Endothelial cell of umbilical vein (primary cell): Measurements from ENCODE around the gene CYP27C1. TPM values are rescaled to one million over a fixed set of nuclear protein-coding genes. Genes with fewer than 3 reads are reported as not detected.
A peak's percentile ranks its signal among the peaks of the same experiment; 100 is the strongest.

Experiments
- BruUV-seq: library from RNA; stranded (reverse); fragments of 400-500 nt; replicated peaks from 2 replicates; lab custom pipeline; 2021; lab: Mats Ljungman, UMichigan
- CTCF ChIA-PET: fragments of 300-600, 350-600 bp; sonication (Branson Sonifier 250); formaldehyde crosslinking; loops from one replicate; lab custom pipeline; 2021; ENCODE audit warnings: antibody characterized with exemption, inconsistent platforms; lab: Charles Lee
- POLR2A ChIA-PET: fragments of 300-600, 350-600 bp; sonication (Branson Sonifier 250); formaldehyde crosslinking; loops from one replicate; lab custom pipeline; 2021; ENCODE audit warnings: antibody characterized with exemption, inconsistent platforms; lab: Charles Lee
- DNase-seq: peaks from one replicate; pipeline ENCODE4 v3.0.0-alpha.2; 2011; ENCODE audit warnings: low read depth, low spot score
- FAIRE-seq: peaks from 2 replicates; lab custom pipeline; 2011; peaks lifted over from hg19 to GRCh38; lab: Jason Lieb, UNC
- H2AFZ ChIP-seq: 2 replicates; pipeline ENCODE4 v1.6.0; 2012; ENCODE audit warnings: low read depth, low read length, control low read depth, inconsistent platforms
- H3K27ac ChIP-seq: 2 replicates; pipeline ENCODE4 v1.5.1; 2011; ENCODE audit warnings: low read depth, mild to moderate bottlenecking, control low read depth, low read length, moderate library complexity; ENCODE audit not compliant: insufficient read depth
- H3K27me3 ChIP-seq, 2 experiments: 2 replicates each; pipeline versions ENCODE4 v1.6.0 to v1.6.1; 2011; ENCODE audit warnings: low read length in 2 of 2, mixed read lengths in 1 of 2; ENCODE audit not compliant: control insufficient read depth in 2 of 2, insufficient read depth in 2 of 2
- H3K36me3 ChIP-seq, 2 experiments: 2 replicates in 1 of 2; 3 replicates in 1 of 2; pipeline ENCODE4 v1.5.1; 2011; ENCODE audit warnings: low read length in 2 of 2, mild to moderate bottlenecking in 1 of 2, moderate library complexity in 1 of 2; ENCODE audit not compliant: control insufficient read depth in 2 of 2, insufficient read depth in 2 of 2; ENCODE audit errors: extremely low read depth in 1 of 2
- H3K4me1 ChIP-seq: 3 replicates; pipeline ENCODE4 v1.5.1; 2011; ENCODE audit warnings: mild to moderate bottlenecking, low read length; ENCODE audit not compliant: control insufficient read depth, insufficient read depth; ENCODE audit errors: extremely low read depth
- H3K4me2 ChIP-seq: 2 replicates; pipeline ENCODE4 v1.6.1; 2011; ENCODE audit warnings: low read length, control low read depth, mixed read lengths; ENCODE audit not compliant: insufficient read depth
- H3K4me3 ChIP-seq, 3 experiments: fragments of 200-600 bp in 1 of 3; sonication (generic), shearing (Covaris generic) in 1 of 3; replicated peaks in 1 of 3; 2 replicates each; pipeline ENCODE4 v1.5.1; 2011 to 2016; ENCODE audit warnings: control low read depth in 3 of 3, low read length in 3 of 3, mild to moderate bottlenecking in 2 of 3, inconsistent platforms in 1 of 3, low read depth in 1 of 3, moderate library complexity in 1 of 3; ENCODE audit not compliant: insufficient read depth in 1 of 3
- H3K79me2 ChIP-seq: 2 replicates; pipeline ENCODE4 v1.6.0; 2012; ENCODE audit warnings: low read length, inconsistent platforms; ENCODE audit not compliant: control insufficient read depth, insufficient read depth
- H3K9ac ChIP-seq: replicated peaks from 2 replicates; pipeline ENCODE3; 2011; ENCODE audit warnings: low read length, control low read depth; ENCODE audit not compliant: insufficient read depth; ENCODE audit errors: extremely low read depth
- H3K9me1 ChIP-seq: replicated peaks from 3 replicates; pipeline ENCODE4 v1.6.0; 2011; ENCODE audit warnings: mild to moderate bottlenecking, low read length; ENCODE audit not compliant: control insufficient read depth, insufficient read depth; ENCODE audit errors: extremely low read depth
- H3K9me3 ChIP-seq: replicated peaks from 2 replicates; pipeline ENCODE4 v1.5.1; 2012; ENCODE audit warnings: low read length, inconsistent platforms; ENCODE audit not compliant: control insufficient read depth, insufficient read depth
- H4K20me1 ChIP-seq: replicated peaks from 2 replicates; pipeline ENCODE3; 2011; ENCODE audit warnings: mild to moderate bottlenecking, low read length; ENCODE audit not compliant: control insufficient read depth, insufficient read depth; ENCODE audit errors: extremely low read depth
- CTCF ChIP-seq, 2 donors: IDR thresholded peaks; 1 replicate in 1 of 2; 2 replicates in 1 of 2; pipeline ENCODE4 v1.5.1; 2011; ENCODE audit warnings: low read length in 2 of 2, mild to moderate bottlenecking in 2 of 2, moderate library complexity in 2 of 2, control low read depth in 1 of 2, inconsistent platforms in 1 of 2, low read depth in 1 of 2; ENCODE audit not compliant: insufficient read depth in 1 of 2; ENCODE audit errors: extremely low read depth in 1 of 2
- FOS ChIP-seq: IDR thresholded peaks from 2 replicates; pipeline ENCODE4 v1.6.1; 2011; ENCODE audit warnings: mild to moderate bottlenecking, low read length, moderate library complexity, borderline replicate concordance; ENCODE audit not compliant: insufficient read depth
- GATA2 ChIP-seq: IDR thresholded peaks from 2 replicates; pipeline ENCODE4 v1.7.0; 2011; ENCODE audit warnings: low read depth, mild to moderate bottlenecking, moderate library complexity, mixed read lengths, low read length; ENCODE audit not compliant: insufficient read length, insufficient read depth
- MAX ChIP-seq: IDR thresholded peaks from 2 replicates; pipeline ENCODE4 v1.6.1; 2011; ENCODE audit not compliant: insufficient read depth, insufficient read length
- POLR2A ChIP-seq: IDR thresholded peaks from 2 replicates; pipeline ENCODE4 v1.6.1; 2012; ENCODE audit warnings: low read depth, mild to moderate bottlenecking, control low read depth, low read length
- dilution Hi-C: fragments of 300-500 bp; cut with MboI; formaldehyde crosslinking; loops from one replicate; pipeline ENCODE4 v1.15.0; 2019; ENCODE audit warnings: low sequenced_read_pairs; ENCODE audit not compliant: extremely low pct_ligation_motif_present
- intact Hi-C: fragments of 100-400 bp; cut with micrococcal nuclease; formaldehyde crosslinking; loops from one replicate; pipeline ENCODE4 v1.10.0; 2022
- polyA plus RNA-seq, 4 experiments: library from polyadenylated mRNA; depleted of rRNA in 3 of 4; stranded (reverse) in 3 of 4; unstranded in 1 of 4; fragments of >200 nt; gene quantifications; 2 replicates each; pipeline versions ENCODE4 v1.2.1 to v1.2.3, GENCODE V29; 2011 to 2012; ENCODE audit warnings: missing spikeins in 1 of 4
- total RNA-seq: library from RNA; stranded (reverse); gene quantifications from 2 replicates; pipeline ENCODE4 v1.2.3, GENCODE V29; 2021

The CYP27C1 gene
- total and polyA plus RNA-seq, 2 donors (not counting 3 experiments of a cell fraction or from before 2014, with no cell fraction given), result not detected

- H3K36me3 ChIP-seq, result no peaks in the 10 kb centered on the region
Observed at GRCh38 chr2:127157651-127158485, 62.2 kb downstream of the CYP27C1 start.

More at GRCh38 chr2:127157651-127158485, 62.2 kb downstream of the CYP27C1 start:
- POLR2A ChIA-PET, result no interaction called here
- H3K9me1 ChIP-seq, result no peaks in the 10 kb centered on the region
- no peak for FAIRE-seq
- no peaks in the 10 kb centered on the region for H3K9me3 ChIP-seq
- DNase-seq, result no peak
- no peak overlapping the region for H3K4me3 ChIP-seq
- H3K4me2 ChIP-seq, result no peak overlapping the region
- H3K4me1 ChIP-seq, result peaks cover 14% of the 10 kb centered on the region
- H3K27me3 ChIP-seq, result peaks cover 0 to 2% of the 10 kb centered on the region in 2 experiments
- H3K27ac ChIP-seq, result no peak overlapping the region
- dilution Hi-C loops, result no loop called here
- TF ChIP-seq POLR2A (no peak), MAX (no peak), GATA2 (no peak), CTCF (IDR thresholded peaks at IDR 0.05; ENCODE audit: extremely low read depth in 1 of 2, insufficient read depth in 1 of 2, low read depth in 1 of 2, low read length in 2 of 2) (peak; percentile 9 to 30), FOS (no peak)
- intact Hi-C loops, result no loop called here
- H3K79me2 ChIP-seq, result no peaks in the 10 kb centered on the region
- H4K20me1 ChIP-seq, result no peaks in the 10 kb centered on the region
- BruUV-seq, result no TSS peak
- no peak overlapping the region for H2AFZ ChIP-seq
- CTCF ChIA-PET, result interaction anchor here (0.7 to 1.2 kb wide), 4 partner anchors 16 to 90 kb away, joined by 3 to 8 read pairs (median 4); no protein-coding TSS in a partner anchor
- H3K9ac ChIP-seq, result no peak overlapping the region
